ENCODE measurements around the gene SLC6A19. TPM values are rescaled to one million over a fixed set of nuclear protein-coding genes. Genes with fewer than 3 reads are reported as not detected.

The SLC6A19 gene
- total and polyA plus RNA-seq, 2 of the 13 experiments (the other 11 are each of a cell fraction or from before 2014, with no cell fraction given): 0.02 TPM; not detected in 1

- TF ChIP-seq BRF2 (CRISPR knock-in tag; IDR thresholded peaks at IDR 0.05) (peak; percentile 79; the same call in 1 of the 2 replicates), CBX1 (IDR thresholded peaks at IDR 0.05; ENCODE audit: low read depth) (peak; percentile 58), ATF7 (IDR thresholded peaks at IDR 0.05) (no peak), ATF7 (CRISPR knock-in tag; IDR thresholded peaks at IDR 0.05) (0 out of 2 replicates have a peak, but pooled peaks have one; percentile 14), DNMT1 (CRISPR knock-in tag; IDR thresholded peaks at IDR 0.05) (no peak), KDM3A (CRISPR knock-in tag; IDR thresholded peaks at IDR 0.05; ENCODE audit: low read depth) (peak; percentile 30; the same call in 1 of the 2 replicates), XRCC5 (optimal IDR thresholded peaks at IDR 0.05; ENCODE audit: low read length) (peak; percentile 54), ZNF460 (CRISPR knock-in tag; IDR thresholded peaks at IDR 0.05; ENCODE audit: borderline replicate concordance) (peak; percentile 81), ZMYM3 (CRISPR knock-in tag; IDR thresholded peaks at IDR 0.05) (peak; percentile 54; the same call in 1 of the 2 replicates), ZNF816 (CRISPR knock-in tag; IDR thresholded peaks at IDR 0.05; ENCODE audit: borderline replicate concordance) (no peak), THAP9 (CRISPR knock-in tag; IDR thresholded peaks at IDR 0.05; ENCODE audit: borderline replicate concordance) (peak; percentile 56; the same call in 1 of the 2 replicates), ZNF7 (CRISPR knock-in tag; IDR thresholded peaks at IDR 0.05) (peak; percentile 88), SAP130 (CRISPR knock-in tag; IDR thresholded peaks at IDR 0.05; ENCODE audit: low read depth) (peak; percentile 49; the same call in 1 of the 2 replicates), SALL1 (CRISPR knock-in tag; IDR thresholded peaks at IDR 0.05) (peak; percentile 85), HNF4A (CRISPR knock-in tag; IDR thresholded peaks at IDR 0.05) (peak; percentile 97), ZFX (CRISPR knock-in tag; IDR thresholded peaks at IDR 0.05; ENCODE audit: low read depth) (peak; percentile 56; the same call in 1 of the 2 replicates), CREM (IDR thresholded peaks at IDR 0.05) (peak; percentile 60), CREM (CRISPR knock-in tag; IDR thresholded peaks at IDR 0.05) (no peak), TOPORS (CRISPR knock-in tag; IDR thresholded peaks at IDR 0.05) (0 out of 2 replicates have a peak, but pooled peaks have one; percentile 18), MED13 (CRISPR knock-in tag; IDR thresholded peaks at IDR 0.05) (peak; percentile 62; the same call in 1 of the 2 replicates), CHD4 (IDR thresholded peaks at IDR 0.05; ENCODE audit: borderline replicate concordance, low read length) (0 out of 2 replicates have a peak, but pooled peaks have one; percentile 26), THRA (CRISPR knock-in tag; IDR thresholded peaks at IDR 0.05; ENCODE audit: borderline replicate concordance) (peak; percentile 31; the same call in 1 of the 2 replicates), YEATS4 (CRISPR knock-in tag; IDR thresholded peaks at IDR 0.05; ENCODE audit: borderline replicate concordance) (peak; percentile 33; the same call in 1 of the 2 replicates), SIX1 (CRISPR knock-in tag; IDR thresholded peaks at IDR 0.05; ENCODE audit: borderline replicate concordance) (no peak), SOX6 (IDR thresholded peaks at IDR 0.05) (no peak), SOX6 (CRISPR knock-in tag; IDR thresholded peaks at IDR 0.05) (peak; percentile 70)
These were observed 19.7 kb upstream of the SLC6A19 start (continued) for GRCh38 chr5:1181451-1182359.

Data from HepG2 (cell line).